NCI-H2196 (cell line): ENCODE results near the gene CYTH2.

Experiments used
- DNase-seq: peaks from one replicate; lab custom pipeline; 2025; ENCODE audit not compliant: unreplicated experiment; lab: John Stamatoyannopoulos, UW

The CYTH2 gene

DNA sequence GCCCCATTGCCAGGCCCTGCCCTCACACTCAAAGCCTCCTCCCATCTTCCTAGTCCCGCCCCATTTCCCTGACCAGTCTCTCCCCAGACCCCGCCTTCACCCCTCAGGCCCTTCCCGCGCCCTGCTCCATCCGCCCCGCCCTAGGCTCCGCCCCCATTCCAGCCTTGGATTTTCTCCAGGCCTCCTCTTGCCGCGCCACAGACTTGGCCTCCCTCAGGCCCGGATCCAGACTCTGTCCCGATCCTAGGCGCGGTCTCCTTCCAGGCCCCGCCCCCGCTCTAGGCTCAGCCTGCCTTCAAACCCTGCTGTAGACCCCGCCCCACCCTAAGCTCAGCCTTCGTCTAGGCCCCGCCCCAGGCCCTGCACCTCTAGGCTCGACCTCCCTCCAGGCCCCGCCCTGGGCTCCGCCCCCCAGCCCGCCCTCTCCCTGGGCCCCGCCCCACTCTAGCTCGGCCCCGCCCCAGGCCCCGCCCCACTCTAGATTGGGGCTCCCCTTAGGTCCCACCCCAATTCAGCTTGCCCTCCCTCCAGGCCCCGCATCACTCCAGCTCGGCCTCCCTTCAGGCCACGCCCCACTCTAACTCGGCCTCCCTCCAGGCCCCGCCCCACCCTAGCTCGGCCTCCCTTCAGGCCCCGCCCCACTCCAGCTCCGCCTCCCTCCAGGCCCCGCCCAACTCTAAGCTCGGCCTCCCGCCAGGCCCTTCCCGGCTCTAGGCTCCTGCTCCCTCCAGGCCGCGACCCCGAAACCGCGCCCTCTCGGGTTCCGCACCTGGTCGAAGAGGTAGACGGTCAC is 24.0 kb downstream of the CYTH2 start:
- peak; percentile 99 for DNase-seq

DNA sequence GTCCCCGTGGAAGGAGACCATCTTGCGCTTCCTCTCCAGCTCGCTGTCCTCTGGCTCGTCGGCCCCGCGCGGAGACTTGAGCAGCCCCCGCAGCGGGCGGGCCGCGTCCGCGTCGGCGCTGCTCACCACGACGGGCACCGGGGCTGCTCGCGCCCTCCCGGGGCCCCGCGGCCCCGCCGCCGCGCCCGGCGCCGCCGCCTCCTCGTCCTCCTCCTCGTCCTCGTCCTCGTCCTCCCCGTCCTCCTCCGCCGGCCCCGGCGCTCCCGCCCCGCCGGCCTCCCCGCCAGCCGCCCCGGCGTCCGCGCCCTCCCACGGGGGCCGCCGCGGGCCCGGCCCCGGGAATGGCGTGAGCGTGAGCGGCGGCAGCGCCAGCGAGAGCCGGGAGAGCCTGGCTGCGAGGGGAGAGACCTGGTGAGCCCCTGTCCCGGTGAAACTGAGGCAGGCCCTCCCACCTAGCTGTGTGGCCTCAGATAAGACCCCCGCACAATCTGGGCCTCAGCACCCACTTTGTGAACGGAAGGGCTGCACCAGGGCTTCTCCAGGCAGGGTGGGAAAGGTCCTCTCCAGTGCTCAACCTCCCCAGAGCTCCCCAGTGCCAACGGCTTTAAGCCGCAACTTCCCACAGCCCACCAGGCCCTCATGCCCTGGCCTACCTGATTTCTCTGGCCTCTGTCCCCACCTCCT is 24.7 kb downstream of the CYTH2 start:
- DNase-seq = no peak

DNA sequence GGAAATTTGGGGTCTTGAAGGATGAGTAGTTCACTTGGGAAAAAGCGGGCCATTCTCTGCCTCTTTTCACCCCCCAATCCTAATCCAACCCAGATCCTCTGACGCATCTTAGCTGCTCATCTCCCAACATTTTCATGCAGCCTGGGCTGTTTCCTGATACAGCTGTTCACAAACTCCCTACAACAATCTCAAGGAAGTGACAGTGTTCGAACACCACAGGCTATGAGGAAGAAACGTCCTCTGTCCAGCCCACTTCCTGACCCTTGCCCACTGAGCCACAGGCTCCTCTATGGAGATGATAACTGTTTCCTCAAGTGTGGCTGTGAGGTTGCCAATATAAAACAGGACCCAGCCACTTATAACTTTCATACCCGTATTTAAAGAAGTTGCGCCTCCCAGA is 26.2 kb downstream of the CYTH2 start:
- no peak for DNase-seq

DNA sequence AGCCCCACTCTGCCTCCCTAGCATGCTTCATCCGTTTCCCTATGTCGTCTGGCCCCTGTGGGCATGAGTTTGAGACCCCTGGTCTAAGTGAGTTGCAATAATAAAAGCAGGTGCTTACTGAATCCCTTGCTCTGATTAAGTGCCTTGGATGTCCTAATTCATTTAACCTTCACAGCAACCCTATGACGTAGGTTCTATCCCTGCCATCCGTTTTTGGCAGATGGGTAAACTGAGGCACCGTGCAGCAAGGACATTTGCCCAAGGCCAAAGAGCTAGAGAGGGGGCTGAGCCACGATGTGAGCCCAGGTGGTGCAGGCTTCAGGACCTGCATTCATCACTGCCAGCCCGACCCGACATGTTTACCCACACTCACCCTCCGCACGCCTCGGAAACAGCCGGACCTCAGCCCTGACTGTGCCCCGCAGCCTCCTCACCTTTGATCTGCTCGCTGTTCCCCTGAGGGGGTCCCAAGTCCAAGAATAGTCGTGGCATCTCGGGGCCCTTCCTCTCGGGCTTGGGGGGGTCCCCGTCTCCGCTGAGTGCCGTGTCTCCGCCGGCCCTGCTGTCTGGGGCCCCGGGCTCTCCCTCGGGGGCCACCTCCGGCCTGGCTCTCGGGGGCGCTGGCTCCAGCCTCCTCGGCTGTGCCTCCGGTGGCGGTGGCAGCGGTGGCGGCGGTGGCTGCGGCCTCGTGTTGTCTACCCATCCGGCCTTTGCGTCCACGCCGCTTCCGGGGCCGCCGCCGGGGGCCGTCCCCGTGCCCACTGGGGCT is 28.0 kb downstream of the CYTH2 start:
- DNase-seq = no peak

DNA sequence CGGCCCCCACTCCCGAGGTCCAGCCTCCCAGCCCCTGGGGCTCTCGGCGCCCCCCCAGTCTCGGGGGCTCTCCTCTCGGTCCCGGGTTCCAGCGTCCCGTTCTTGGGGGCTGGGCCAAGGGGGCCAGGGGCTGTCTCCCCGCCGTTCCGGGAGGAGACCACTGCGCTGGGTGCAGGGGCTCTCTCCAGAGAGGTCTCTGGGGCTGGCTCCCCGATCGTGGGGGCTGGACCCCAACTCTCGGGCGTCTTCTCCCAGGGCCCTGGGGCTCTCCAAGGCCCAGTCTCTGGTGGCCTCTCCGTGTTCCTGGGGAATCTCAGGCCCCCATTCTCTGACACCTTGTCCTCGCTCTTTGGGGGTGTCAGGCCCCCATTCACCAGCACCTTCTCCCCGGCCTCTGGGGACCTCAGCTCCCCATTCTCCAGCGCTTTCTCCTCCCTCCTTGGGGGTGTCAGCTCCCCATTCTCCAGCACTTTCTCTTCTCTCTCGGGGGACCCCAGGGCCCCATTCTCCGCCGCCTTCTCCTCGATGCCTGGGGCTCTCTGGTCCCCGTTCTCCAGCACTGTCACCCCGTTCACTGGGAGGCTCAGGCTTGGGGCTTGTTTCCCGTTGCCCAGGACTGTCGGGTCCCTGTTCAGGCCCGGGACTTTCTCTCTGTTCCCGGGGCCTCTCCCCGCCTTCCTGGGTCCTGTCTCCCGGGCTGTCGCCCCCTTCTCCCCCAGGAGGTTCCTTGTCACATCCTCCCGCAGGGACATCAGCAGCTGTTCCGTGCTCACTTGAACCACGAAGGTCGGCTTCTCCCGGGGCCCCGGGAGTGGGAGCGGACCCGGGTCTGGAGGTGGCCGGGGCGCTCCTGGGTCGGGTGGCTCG is 28.8 kb downstream of the CYTH2 start:
- no peak for DNase-seq

DNA sequence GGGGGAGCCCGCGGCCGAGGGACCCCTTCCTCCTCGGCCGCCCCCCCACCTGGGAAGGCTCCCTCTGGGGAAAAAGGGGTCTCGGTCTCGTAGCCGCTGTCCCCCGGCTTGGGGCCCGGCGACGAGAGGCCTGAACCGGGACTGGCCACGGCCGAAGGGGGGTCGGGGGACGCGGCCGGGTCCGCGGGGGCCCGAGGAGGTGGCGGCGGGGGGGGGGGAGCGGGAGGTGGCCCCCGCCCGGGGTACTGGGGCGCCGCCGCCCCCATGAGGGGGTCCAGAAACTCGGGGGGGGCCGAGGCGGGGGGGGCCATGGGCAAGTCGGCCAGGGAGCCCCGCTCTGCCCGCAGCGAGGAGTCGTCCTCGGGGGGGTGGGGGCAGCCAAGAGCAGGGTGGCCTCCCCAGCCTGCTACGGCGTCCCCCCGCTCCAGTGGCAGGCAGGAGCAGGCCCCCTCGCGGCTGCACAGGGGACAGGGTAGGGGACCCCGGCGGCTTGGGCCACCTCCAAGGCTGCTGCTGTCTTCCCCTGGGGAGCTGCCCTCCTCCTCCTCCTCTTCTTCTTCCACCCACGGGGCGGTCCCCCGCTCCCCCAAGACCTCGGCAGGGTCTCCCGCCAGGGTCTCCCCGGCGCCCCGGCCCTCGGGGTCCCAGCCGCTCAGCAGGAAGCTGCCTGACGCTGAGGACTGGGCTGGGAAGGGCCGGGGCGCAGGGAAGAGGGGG is 29.6 kb downstream of the CYTH2 start:
- no peak for DNase-seq

DNA sequence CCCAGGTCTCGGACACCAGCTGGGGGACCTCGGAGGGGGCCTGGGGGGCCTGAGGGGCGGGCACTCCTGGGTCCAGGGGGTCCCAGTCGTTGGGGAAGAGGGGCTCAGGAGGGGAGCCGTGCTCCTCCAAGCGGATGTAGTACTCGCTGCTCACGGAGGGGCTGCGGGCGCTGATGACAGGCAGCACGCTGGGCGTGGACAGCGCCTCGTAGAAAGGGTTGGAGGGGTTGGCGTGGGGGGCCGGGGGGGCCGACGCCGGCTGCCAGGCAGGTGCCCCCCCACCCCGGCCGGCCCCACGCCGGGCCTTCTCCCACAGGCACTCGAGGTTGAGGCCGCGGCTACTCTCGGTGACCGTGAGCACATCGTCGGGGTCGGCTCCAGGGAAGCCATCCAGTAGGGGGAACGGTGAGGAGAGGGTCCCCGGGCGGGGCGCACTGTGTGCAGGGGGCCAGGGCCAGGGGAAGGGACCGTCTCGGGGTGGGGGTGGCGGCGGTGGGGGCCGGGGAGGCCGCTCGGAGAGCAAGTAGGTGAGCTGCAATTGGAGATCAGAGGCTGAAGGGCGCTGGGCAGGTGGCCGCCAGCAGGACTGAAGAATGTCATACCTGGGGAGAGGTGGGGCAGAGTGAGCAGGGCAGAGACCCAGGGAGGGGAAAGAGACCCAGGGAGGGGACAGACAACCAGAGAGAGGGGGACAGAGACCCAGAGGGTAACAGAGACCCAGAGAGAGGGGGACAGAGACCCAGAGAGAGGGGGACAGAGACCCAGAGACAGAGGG is 30.3 kb downstream of the CYTH2 start:
- no peak for DNase-seq

DNA sequence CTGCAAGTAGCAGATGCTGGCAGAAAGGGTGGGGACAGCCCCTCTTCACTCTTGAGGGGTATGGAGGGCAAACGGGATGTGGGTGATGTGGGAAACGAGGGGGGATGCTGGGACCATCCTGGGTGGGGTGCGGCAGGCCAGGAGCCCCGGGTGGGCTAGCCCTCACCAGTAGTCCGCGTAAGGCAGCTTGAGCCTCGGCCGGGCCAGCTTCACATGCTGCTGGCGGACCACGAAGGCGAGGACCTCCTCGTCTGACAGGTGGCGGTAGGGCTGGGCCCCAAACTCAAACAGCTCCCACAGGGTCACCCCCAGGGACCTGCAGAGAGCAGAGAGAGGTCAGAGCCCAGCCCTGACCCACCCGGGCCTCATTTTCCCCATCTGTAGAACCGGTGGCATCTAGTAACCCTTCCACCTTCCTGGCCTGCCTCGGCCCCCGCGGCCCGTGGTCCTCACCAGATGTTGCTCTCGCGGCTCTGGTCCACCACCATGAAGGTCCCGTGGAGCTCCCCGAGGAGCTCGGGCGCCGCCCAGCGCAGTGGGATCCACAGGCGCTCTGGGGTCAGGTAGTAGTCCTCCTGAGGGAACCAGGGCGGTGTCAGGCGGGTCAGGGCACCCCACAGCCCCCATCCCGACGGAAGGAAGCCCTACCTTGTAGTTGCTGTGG is 31.8 kb downstream of the CYTH2 start:
- no peak for DNase-seq

DNA sequence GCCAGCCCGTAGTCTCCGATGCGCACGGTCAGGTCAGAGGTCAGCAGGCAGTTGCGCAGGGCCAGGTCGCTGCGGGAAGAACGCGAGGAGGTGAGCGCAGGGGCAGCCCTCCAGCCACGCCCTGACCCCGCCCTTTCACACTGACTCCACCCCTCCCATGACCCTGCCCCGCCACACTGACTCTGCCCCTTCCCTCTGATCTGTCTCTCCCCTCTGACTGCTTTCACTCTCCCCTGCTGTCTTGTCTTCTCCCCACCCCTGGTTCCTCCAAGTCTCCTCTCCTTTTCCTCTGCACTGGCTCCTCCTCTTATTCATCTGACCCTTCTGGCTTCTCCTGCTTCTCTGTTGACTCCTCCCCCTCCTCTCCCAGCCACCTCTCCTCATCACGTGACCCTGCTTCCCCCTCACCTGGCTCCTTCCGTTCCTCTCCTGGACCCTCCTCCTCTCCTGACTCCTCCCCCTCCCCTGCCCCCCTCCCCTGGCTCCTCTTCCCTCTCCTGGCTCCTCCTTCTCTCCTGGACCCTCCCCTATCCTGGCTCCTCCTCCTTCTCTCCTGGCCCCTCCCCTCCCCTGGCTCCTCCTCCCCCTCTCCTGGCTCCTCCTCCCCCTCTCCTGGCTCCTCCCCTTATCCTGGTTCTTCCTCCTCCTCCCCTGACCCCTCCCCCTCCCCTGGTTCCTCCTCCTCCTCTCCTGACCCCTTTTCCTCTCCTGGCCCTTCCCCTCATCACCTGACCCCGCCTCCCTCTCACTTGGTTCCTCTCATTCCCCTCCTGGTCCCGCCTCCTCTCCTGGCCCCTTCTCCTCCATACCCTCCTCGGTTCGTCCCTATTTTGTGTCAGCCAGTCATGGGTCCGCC is 32.6 kb downstream of the CYTH2 start:
- peak; percentile 97 for DNase-seq

DNA sequence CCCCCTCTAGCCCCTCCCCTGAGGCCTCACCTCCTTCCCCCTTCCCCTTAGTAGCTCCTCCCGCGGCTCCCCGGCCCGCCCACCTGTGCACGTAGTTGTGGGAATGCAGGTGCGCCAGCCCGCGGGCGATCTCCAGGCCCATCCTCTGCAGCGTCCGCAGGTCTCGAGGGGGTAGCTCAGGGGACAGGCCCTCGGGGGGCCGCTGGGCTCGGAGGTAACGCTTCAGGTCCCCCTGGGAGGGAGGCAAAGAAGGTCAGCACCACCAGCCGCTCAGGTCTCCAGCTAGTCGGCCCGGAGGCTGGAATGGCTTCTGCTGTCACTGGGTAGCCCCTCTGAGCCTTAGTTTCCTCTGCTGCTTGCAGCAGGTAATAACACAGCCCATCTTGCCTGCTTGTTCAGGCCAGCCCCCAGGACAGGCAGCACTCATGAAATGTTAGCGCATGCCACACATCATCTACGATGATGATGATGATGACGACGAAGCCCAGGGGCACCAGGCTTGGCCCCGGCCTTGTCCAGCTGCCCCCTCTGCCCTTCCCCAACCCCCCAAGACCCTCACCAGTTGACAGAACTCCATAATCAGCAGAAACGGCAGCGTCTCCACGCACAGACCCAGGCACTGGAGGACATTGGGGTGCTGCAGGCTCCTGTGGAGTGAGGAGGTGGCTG is 33.3 kb downstream of the CYTH2 start:
- DNase-seq = no peak

DNA sequence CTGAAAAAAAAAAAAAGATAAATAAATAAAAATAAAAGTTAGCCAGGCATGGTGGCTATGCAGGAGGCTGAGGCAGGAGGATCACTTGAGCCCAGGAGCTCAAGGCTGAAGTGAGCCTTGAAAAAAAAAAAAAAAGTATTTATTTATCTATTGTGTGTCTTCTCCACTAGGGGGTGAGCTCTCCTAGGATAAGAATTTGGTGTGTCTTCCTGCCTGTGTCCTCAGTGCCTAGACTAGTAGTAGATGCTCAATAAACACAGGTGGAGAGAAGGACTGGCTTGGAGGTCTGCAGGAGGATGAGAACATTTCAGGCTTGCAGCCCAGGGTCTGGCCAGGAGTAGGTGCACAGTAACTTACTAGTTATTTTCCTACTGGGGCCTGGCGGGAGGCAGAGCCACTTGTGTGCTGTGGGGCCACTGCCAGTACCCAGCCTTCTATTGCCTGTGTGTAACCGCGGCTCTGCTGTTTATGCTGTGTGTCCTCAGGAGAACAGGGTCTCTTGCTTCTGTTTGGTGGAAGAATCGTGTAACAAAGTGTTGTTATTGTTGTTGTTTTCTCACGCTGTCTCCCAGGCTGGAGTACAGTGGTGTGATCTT is 37.1 kb downstream of the CYTH2 start:
- peak; percentile 36 for DNase-seq

DNA sequence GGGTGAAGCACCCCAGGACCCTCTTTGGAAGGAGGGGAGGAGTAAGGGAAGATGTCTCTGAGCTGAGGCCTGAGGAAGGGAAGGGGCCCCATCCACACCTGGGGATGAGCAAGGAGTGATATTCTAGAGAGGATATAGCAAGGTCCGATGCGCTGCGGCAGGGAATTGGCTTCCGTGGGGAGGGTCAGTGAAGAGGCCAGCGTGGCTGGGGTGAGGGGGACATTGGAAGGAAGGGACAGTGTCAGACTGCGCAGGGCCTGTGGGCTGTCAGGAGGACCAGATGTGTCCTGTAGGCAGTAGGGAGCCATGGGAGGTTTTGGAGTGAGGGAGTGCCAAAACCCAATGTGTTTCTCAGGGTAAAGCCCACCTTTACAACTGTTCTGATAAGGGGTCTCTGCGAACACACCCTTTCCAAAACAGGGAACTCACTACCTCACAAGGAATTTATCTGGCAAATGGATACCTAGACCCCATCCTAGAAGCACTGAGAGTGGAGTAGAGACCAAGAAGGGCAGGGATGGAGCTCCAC is 38.8 kb downstream of the CYTH2 start:
- DNase-seq = no peak

DNA sequence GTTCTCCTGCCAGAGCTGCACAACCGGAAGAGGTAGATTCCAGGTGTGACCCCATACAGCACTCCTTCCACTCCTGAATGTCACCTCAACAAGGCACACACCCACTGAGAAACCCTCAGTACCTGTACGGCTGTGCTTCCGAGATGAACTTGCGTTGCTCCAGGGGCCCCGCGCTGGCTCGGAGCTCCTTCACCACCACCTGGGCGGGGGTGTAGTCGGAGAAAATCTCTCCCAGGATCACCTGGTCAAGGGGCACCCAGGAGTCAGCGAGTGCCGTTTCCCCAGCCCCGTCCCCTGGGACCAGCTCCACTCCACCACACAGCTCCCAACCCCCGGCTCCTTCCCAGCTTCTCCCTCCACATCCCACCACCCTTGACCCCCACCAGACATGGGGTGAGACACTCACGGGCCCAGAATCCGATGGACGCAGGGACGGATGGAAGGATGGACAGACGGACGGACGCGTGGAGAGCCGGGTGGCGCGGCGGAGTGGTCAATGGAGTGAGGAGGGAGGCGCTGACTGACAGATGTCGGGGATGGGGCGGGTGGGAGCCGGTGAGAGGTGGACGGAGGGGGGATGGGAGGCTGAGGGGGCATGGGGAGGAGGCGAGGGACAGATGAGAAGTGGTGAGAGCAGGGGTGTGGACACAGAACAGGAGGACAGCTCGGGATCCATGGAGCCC is 39.7 kb downstream of the CYTH2 start:
- no peak for DNase-seq

DNA sequence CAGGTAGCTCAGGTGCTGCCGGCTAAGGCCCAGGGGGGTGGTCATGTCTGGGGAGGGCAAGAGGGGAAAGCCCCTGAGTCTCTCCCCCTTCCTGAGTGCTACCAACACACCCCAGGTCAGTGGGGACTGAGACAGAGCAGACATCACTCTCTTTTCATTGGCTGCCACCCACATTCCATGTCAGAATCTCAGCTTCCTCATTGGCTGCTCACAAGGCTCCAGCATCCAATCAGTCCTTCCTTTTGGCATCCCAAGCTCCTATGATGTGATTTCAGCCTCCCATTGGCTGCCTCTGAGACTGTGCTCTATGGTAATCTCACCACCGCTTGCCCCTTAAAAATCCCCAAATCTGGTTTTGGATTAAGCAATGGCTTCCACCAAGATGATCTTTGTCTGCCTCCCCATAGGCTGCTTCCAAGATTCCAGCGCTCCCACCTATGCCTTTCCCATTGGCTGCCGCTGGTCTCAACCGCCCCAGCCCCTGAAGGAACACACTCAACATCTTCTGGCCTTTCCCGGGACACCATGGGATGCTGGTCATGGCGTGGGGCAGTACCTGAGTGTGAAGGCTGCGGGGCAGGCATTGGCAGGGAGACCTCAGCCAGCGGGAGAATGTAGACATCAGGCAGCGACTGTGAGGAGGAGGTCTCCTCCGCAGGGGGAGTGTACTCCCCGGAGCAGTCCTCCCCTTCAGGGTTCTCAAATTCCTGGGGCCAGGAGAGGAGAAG is 40.5 kb downstream of the CYTH2 start:
- DNase-seq = peak; percentile 21

DNA sequence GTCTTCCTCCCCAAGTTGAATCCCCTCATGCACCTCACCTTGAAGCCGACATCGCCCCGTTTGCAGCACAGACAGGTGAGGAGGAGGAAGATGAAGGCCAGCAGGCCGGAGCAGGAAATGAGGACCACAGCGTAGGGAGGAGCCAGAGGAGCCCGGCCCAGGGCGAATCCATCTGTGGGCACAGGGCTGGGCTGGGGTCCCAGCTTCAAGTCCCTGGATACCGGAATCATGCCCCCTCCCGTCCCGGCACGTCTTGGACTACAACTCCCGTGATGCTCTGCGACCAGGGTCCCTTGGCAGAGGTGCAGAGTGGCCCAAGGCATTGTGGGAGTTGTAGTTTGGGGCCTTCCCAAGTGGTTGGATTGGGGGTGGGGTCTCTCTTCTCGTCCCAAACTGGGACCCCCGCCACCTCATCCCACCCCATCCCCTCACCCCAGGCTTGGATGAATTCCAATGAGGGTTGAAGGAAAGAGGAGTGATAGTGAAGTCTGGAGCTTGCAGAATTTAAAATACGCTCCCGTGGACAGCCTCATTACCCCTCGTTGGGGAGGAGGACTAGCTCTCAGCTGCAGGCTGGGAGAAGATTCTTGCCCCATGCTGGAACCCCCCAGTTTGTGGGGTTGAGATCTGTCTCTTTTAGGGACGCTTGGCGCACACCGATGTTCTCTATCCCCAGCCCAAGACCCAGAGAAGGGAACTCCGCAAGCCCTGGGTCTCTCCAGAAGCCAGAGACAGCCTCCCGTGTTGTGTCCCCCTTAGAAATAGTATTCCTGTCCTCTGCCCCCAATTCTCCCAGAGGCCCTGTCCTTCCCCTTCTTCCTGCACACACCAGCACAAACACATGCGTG is 41.5 kb downstream of the CYTH2 start:
- peak; percentile 72 for DNase-seq
